Endothelial cell of umbilical vein (primary cell): Measurements from ENCODE around the gene CD8A.

Experiments used
- EZH2 ChIP-seq: IDR thresholded peaks from 2 replicates; pipeline ENCODE4 v1.6.1; 2012; ENCODE audit warnings: borderline replicate concordance, low read depth, mild to moderate bottlenecking, moderate library complexity, low read length, inconsistent platforms; ENCODE audit not compliant: severe bottlenecking
- POLR2A ChIP-seq: IDR thresholded peaks from 2 replicates; pipeline ENCODE4 v1.6.1; 2012; ENCODE audit warnings: low read depth, mild to moderate bottlenecking, control low read depth, low read length
- POLR2AphosphoS5 ChIP-seq: IDR thresholded peaks from 2 replicates; pipeline ENCODE4 v1.6.1; 2012; ENCODE audit warnings: low read depth, mild to moderate bottlenecking, control low read depth, low read length, moderate library complexity; ENCODE audit not compliant: insufficient read depth
- TF ChIP-seq, protein P1 (sequence below): IDR thresholded peaks from 2 replicates; pipeline ENCODE4 v1.6.1; 2011; ENCODE audit not compliant: insufficient read depth, insufficient read length

GRCh38 chr2:86769838-86770237 is 20.9 kb downstream of the CD8A start:
- no peak for TF ChIP-seq EZH2
- no peak for TF ChIP-seq POLR2A
- TF ChIP-seq, protein P1, sequence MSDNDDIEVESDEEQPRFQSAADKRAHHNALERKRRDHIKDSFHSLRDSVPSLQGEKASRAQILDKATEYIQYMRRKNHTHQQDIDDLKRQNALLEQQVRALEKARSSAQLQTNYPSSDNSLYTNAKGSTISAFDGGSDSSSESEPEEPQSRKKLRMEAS = no peak
- TF ChIP-seq POLR2AphosphoS5 = no peak
